PC-9 (cell line): Measurements from ENCODE around the gene CREM.

Source experiments
- CTCF ChIP-seq: fragments of 200-600 bp; sonication (generic); conservative IDR thresholded peaks from 2 replicates; pipeline ENCODE4 v1.6.1; 2017; ENCODE audit warnings: mixed run types, antibody characterized with exemption, mild to moderate bottlenecking, moderate library complexity
- EZH2 ChIP-seq: fragments of 200-600 bp; sonication (generic); IDR thresholded peaks from 2 replicates; pipeline ENCODE4 v1.8.0; 2017; ENCODE audit warnings: antibody characterized with exemption, low read depth

- TF ChIP-seq CTCF: no peak
- TF ChIP-seq EZH2: no peak
Observed at GRCh38 chr10:35165811-35166210, 39.2 kb downstream of the CREM start.
